ENCODE measurements around the gene DHCR7. TPM values are rescaled to one million over a fixed set of nuclear protein-coding genes. Genes with fewer than 3 reads are reported as not detected.

Gene DHCR7
- total RNA-seq, 4 donors from 2014 or later: 5.0 to 101 (median 36.8) TPM

DNA sequence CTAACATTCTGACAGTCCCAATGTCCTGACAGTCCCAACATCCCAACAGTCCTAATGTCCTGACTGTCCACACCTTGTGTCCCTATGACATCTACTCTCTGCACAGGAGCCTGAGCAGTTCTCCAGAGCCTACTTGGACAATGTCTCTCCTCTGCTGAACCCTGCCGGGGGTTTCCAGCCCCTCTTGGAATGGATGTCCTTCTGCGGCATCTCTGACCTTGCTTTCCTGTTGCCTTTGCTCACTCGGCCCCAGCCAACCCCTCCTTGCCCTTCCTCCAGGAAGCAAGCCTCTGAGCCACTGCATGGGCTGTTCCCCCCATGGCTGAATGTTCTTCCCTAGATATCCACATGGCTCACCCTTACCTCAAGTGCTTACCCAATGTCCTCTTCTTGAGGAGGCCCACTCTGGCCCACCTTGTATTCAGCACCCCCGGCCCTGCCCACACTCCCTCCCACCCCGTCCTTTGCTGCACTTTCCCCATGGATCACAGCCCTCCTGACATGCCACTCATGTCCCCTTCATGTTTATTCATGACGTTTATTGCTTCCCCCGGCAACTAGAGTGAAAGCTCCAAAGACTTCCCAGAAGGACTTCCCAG, 59.5 kb downstream of the DHCR7 start:
- Histone ChIP-seq H3K4me3 (no peak overlapping the region), H3K4me1 (no peaks in the 10 kb centered on the region), H3K36me3 (no peaks in the 10 kb centered on the region), H3K27ac (no peak overlapping the region), H3K9me3 (no peaks in the 10 kb centered on the region), H3K27me3 (no peaks in the 10 kb centered on the region)
- no peak for DNase-seq
- TF ChIP-seq POLR2A (IDR thresholded peaks at IDR 0.05): no peak
- TF ChIP-seq, protein P1, sequence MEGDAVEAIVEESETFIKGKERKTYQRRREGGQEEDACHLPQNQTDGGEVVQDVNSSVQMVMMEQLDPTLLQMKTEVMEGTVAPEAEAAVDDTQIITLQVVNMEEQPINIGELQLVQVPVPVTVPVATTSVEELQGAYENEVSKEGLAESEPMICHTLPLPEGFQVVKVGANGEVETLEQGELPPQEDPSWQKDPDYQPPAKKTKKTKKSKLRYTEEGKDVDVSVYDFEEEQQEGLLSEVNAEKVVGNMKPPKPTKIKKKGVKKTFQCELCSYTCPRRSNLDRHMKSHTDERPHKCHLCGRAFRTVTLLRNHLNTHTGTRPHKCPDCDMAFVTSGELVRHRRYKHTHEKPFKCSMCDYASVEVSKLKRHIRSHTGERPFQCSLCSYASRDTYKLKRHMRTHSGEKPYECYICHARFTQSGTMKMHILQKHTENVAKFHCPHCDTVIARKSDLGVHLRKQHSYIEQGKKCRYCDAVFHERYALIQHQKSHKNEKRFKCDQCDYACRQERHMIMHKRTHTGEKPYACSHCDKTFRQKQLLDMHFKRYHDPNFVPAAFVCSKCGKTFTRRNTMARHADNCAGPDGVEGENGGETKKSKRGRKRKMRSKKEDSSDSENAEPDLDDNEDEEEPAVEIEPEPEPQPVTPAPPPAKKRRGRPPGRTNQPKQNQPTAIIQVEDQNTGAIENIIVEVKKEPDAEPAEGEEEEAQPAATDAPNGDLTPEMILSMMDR (IDR thresholded peaks at IDR 0.05): no peak

- no peaks in the 10 kb centered on the region for H3K36me3 ChIP-seq
- DNase-seq: peak in 1 of 3 donors; percentile 10
- no peaks in the 10 kb centered on the region for H3K4me1 ChIP-seq
- TF ChIP-seq POLR2A (IDR thresholded peaks at IDR 0.05): no peak
- TF ChIP-seq, protein P1 (IDR thresholded peaks at IDR 0.05): no peak
- H3K27me3 ChIP-seq: no peaks in the 10 kb centered on the region
- no peak overlapping the region for H3K27ac ChIP-seq
- H3K4me3 ChIP-seq: no peak overlapping the region
- no peaks in the 10 kb centered on the region for H3K9me3 ChIP-seq
Measured at GRCh38 chr11:71387784-71388636, 60.2 kb downstream of the DHCR7 start.

GRCh38 chr11:71387200-71387599, 61.0 kb downstream of the DHCR7 start:
- Histone ChIP-seq H3K27me3 (no peaks in the 10 kb centered on the region), H3K9me3 (no peaks in the 10 kb centered on the region), H3K4me3 (no peak overlapping the region), H3K27ac (no peak overlapping the region), H3K4me1 (no peaks in the 10 kb centered on the region), H3K36me3 (no peaks in the 10 kb centered on the region)
- DNase-seq: no peak
- TF ChIP-seq POLR2A (IDR thresholded peaks at IDR 0.05): no peak
- TF ChIP-seq, protein P1 (IDR thresholded peaks at IDR 0.05): no peak

- no peak for DNase-seq
- Histone ChIP-seq H3K27ac (no peak overlapping the region), H3K27me3 (no peaks in the 10 kb centered on the region), H3K4me3 (no peak overlapping the region), H3K4me1 (no peaks in the 10 kb centered on the region), H3K9me3 (no peaks in the 10 kb centered on the region), H3K36me3 (no peaks in the 10 kb centered on the region)
- TF ChIP-seq, protein P1 (IDR thresholded peaks at IDR 0.05): no peak
Measured at GRCh38 chr11:71386202-71386601, 62.0 kb downstream of the DHCR7 start.

DNA sequence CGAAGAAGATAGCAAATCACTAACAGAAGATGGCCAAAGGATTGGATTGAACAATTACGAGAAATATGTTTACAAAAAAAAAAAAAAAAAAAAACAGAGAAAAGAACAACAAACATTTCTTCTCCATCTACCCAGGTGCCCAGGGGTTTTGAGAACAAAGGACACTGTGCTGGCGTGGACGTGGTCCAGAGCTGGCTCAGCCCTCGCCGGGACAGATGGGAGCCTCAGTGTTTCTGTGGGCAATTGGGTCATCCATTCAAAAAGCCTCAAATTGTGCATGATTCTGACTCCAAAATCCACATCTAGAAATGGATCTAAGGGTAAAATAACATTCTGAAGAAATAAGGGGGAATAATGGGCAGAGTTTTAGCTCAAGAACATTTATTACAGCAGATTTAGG, 63.1 kb downstream of the DHCR7 start:
- Histone ChIP-seq H3K27me3 (no peaks in the 10 kb centered on the region), H3K4me3 (no peak overlapping the region), H3K4me1 (no peaks in the 10 kb centered on the region), H3K27ac (no peak overlapping the region), H3K9me3 (no peaks in the 10 kb centered on the region), H3K36me3 (no peaks in the 10 kb centered on the region)
- TF ChIP-seq POLR2A (IDR thresholded peaks at IDR 0.05): no peak
- TF ChIP-seq, protein P1 (IDR thresholded peaks at IDR 0.05): no peak
- DNase-seq: no peak

Data from Peyer's patch (tissue), 4 donors.